ENCODE results near the gene RNF144B. TPM values are rescaled to one million over a fixed set of nuclear protein-coding genes. Genes with fewer than 3 reads are reported as not detected.
"Not testable (repeated sequence)": the region's sequence is repeated elsewhere in the genome, so short reads cannot be mapped to it uniquely, and the experiment has no call there.

Gene RNF144B
- total RNA-seq, 1 experiment from 2014 or later, result 12.1 TPM

GRCh38 chr6:18359237-18359885 lies 27.8 kb upstream of the RNF144B start:
- Mint-ChIP-seq H3K36me3 (ENCODE audit: insufficient read depth, unreplicated experiment) (no peaks in the 10 kb centered on the region), H3K27me3 (ENCODE audit: unreplicated experiment) (no peaks in the 10 kb centered on the region), H3K27ac (ENCODE audit: unreplicated experiment) (no peak overlapping the region), H3K4me1 (ENCODE audit: low read depth, unreplicated experiment) (no peaks in the 10 kb centered on the region), H3K4me3 (ENCODE audit: low read depth, unreplicated experiment) (no peak overlapping the region), H3K9me3 (ENCODE audit: low read depth, unreplicated experiment) (peaks cover 2% of the 10 kb centered on the region)
- no TSS peak for BruUV-seq (replicated peaks)
- no peak for DNase-seq
- CTCF ChIA-PET, result no interaction called here
- intact Hi-C loops (cut with micrococcal nuclease; ENCODE audit: unreplicated experiment), result no loop called here
- TF ChIP-seq CTCF (IDR thresholded peaks at IDR 0.05; ENCODE audit: unreplicated experiment), result no peak

GRCh38 chr6:18360188-18360587 lies 27.0 kb upstream of the RNF144B start:
- Mint-ChIP-seq H3K9me3 (ENCODE audit: low read depth, unreplicated experiment) (peaks cover 2% of the 10 kb centered on the region), H3K36me3 (ENCODE audit: insufficient read depth, unreplicated experiment) (no peaks in the 10 kb centered on the region), H3K27me3 (ENCODE audit: unreplicated experiment) (no peaks in the 10 kb centered on the region), H3K27ac (ENCODE audit: unreplicated experiment) (no peak overlapping the region), H3K4me3 (ENCODE audit: low read depth, unreplicated experiment) (no peak overlapping the region), H3K4me1 (ENCODE audit: low read depth, unreplicated experiment) (no peaks in the 10 kb centered on the region)
- no peak for DNase-seq
- intact Hi-C loops (cut with micrococcal nuclease; ENCODE audit: unreplicated experiment), result no loop called here
- BruUV-seq (replicated peaks), result no TSS peak
- CTCF ChIA-PET, result no interaction called here
- TF ChIP-seq CTCF (IDR thresholded peaks at IDR 0.05; ENCODE audit: unreplicated experiment), result no peak

GRCh38 chr6:18362058-18362561 lies 25.0 kb upstream of the RNF144B start:
- Mint-ChIP-seq H3K27me3 (ENCODE audit: unreplicated experiment) (no peaks in the 10 kb centered on the region), H3K27ac (ENCODE audit: unreplicated experiment) (no peak overlapping the region), H3K4me3 (ENCODE audit: low read depth, unreplicated experiment) (no peak overlapping the region), H3K4me1 (ENCODE audit: low read depth, unreplicated experiment) (no peaks in the 10 kb centered on the region), H3K9me3 (ENCODE audit: low read depth, unreplicated experiment) (no peaks in the 10 kb centered on the region), H3K36me3 (ENCODE audit: insufficient read depth, unreplicated experiment) (no peaks in the 10 kb centered on the region)
- no TSS peak for BruUV-seq (replicated peaks)
- TF ChIP-seq CTCF (IDR thresholded peaks at IDR 0.05; ENCODE audit: unreplicated experiment), result no peak
- intact Hi-C loops (cut with micrococcal nuclease; ENCODE audit: unreplicated experiment), result no loop called here
- no peak for DNase-seq
- CTCF ChIA-PET, result interaction anchor here (0.6 kb wide), 1 partner anchor 101 kb away, joined by 3 read pairs; no protein-coding TSS in a partner anchor

GRCh38 chr6:18363746-18364145 lies 23.4 kb upstream of the RNF144B start:
- no peak for TF ChIP-seq CTCF (IDR thresholded peaks at IDR 0.05; ENCODE audit: unreplicated experiment)
- no peak overlapping the region for H3K4me3 Mint-ChIP-seq (ENCODE audit: low read depth, unreplicated experiment)
- no TSS peak for BruUV-seq (replicated peaks)
- no peaks in the 10 kb centered on the region for H3K9me3 Mint-ChIP-seq (ENCODE audit: low read depth, unreplicated experiment)
- no peaks in the 10 kb centered on the region for H3K36me3 Mint-ChIP-seq (ENCODE audit: insufficient read depth, unreplicated experiment)
- H3K27ac Mint-ChIP-seq (ENCODE audit: unreplicated experiment), result no peak overlapping the region
- CTCF ChIA-PET, result no interaction called here
- no peaks in the 10 kb centered on the region for H3K4me1 Mint-ChIP-seq (ENCODE audit: low read depth, unreplicated experiment)
- intact Hi-C loops (cut with micrococcal nuclease; ENCODE audit: unreplicated experiment), result no loop called here
- no peaks in the 10 kb centered on the region for H3K27me3 Mint-ChIP-seq (ENCODE audit: unreplicated experiment)
- DNase-seq, result no peak

GRCh38 chr6:18364561-18364960 lies 22.6 kb upstream of the RNF144B start:
- H3K4me1 Mint-ChIP-seq (ENCODE audit: low read depth, unreplicated experiment); H3K27me3 Mint-ChIP-seq (ENCODE audit: unreplicated experiment); intact Hi-C loops (cut with micrococcal nuclease; ENCODE audit: unreplicated experiment); H3K4me3 Mint-ChIP-seq (ENCODE audit: low read depth, unreplicated experiment); DNase-seq; CTCF ChIA-PET; H3K36me3 Mint-ChIP-seq (ENCODE audit: insufficient read depth, unreplicated experiment); H3K27ac Mint-ChIP-seq (ENCODE audit: unreplicated experiment); BruUV-seq (replicated peaks); H3K9me3 Mint-ChIP-seq (ENCODE audit: low read depth, unreplicated experiment): not testable (repeated sequence)

Measured in Calu3 (cell line).